GDM1 (cell line): ENCODE results near the gene HIPK3.
A peak's percentile ranks its signal among the peaks of the same experiment; 100 is the strongest.
"Not testable (repeated sequence)": the region's sequence is repeated elsewhere in the genome, so short reads cannot be mapped to it uniquely, and the experiment has no call there.

ENCODE experiments used
- DNase-seq: peaks from one replicate; lab custom pipeline; 2025; lab: John Stamatoyannopoulos, UW

The HIPK3 gene

GRCh38 chr11:33303541-33303940, 46.4 kb downstream of the HIPK3 start:
- no peak for DNase-seq

- not testable (repeated sequence) for DNase-seq
Observed at GRCh38 chr11:33306821-33307220, 49.6 kb downstream of the HIPK3 start.

- no peak for DNase-seq
Observed at GRCh38 chr11:33307984-33308383, 50.8 kb downstream of the HIPK3 start.

- DNase-seq = no peak
Observed at GRCh38 chr11:33309118-33309517, 51.9 kb downstream of the HIPK3 start.

- DNase-seq = no peak
Observed at GRCh38 chr11:33310720-33311500, 53.7 kb downstream of the HIPK3 start.

- DNase-seq = no peak
Observed at GRCh38 chr11:33311680-33312079, 54.5 kb downstream of the HIPK3 start.

- no peak for DNase-seq
Observed at GRCh38 chr11:33315822-33316221, 58.6 kb downstream of the HIPK3 start.

GRCh38 chr11:33317662-33318061, 60.5 kb downstream of the HIPK3 start:
- DNase-seq = no peak

- no peak for DNase-seq
Observed at GRCh38 chr11:33320016-33320813, 63.0 kb downstream of the HIPK3 start.

GRCh38 chr11:33320814-33321330, 63.7 kb downstream of the HIPK3 start:
- DNase-seq = no peak

GRCh38 chr11:33321422-33321821, 64.2 kb downstream of the HIPK3 start:
- DNase-seq = no peak

GRCh38 chr11:33323421-33323820, 66.2 kb downstream of the HIPK3 start:
- DNase-seq = no peak

- no peak for DNase-seq
Observed at GRCh38 chr11:33324302-33324985, 67.3 kb downstream of the HIPK3 start.

GRCh38 chr11:33325451-33325850, 68.3 kb downstream of the HIPK3 start:
- no peak for DNase-seq

GRCh38 chr11:33329705-33330329, 72.6 kb downstream of the HIPK3 start:
- DNase-seq = peak; percentile 39

GRCh38 chr11:33333816-33334215, 76.6 kb downstream of the HIPK3 start:
- no peak for DNase-seq

- no peak for DNase-seq
Observed at GRCh38 chr11:33334627-33335026, 77.4 kb downstream of the HIPK3 start.

GRCh38 chr11:33339247-33339646, 82.1 kb downstream of the HIPK3 start:
- no peak for DNase-seq

GRCh38 chr11:33344611-33345010, 87.4 kb downstream of the HIPK3 start:
- DNase-seq = no peak

- DNase-seq = no peak
Observed at GRCh38 chr11:33347490-33348125, 90.4 kb downstream of the HIPK3 start.

GRCh38 chr11:33350287-33350686, 93.1 kb downstream of the HIPK3 start:
- DNase-seq = no peak
